ENCODE measurements around the gene DIABLO.
"Not testable (repeated sequence)": the region's sequence is repeated elsewhere in the genome, so short reads cannot be mapped to it uniquely, and the experiment has no call there.

DIABLO gene

GRCh38 chr12:122208073-122208820 is 17.6 kb downstream of the DIABLO start:
- DNase-seq, result no peak

GRCh38 chr12:122207391-122207790 is 18.5 kb downstream of the DIABLO start:
- no peak for DNase-seq

DNA sequence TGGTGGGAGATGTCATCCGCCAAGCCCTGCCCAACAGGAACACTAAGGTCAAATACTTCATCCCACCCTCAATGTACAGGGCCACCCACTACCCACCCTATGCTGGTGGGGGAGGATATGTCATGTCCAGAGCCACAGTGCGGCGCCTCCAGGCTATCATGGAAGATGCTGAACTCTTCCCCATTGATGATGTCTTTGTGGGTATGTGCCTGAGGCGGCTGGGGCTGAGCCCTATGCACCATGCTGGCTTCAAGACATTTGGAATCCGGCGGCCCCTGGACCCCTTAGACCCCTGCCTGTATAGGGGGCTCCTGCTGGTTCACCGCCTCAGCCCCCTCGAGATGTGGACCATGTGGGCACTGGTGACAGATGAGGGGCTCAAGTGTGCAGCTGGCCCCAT is 18.9 kb downstream of the DIABLO start:
- no peak for DNase-seq

GRCh38 chr12:122206111-122206881 is 19.6 kb downstream of the DIABLO start:
- DNase-seq, result no peak

GRCh38 chr12:122205053-122205925 is 20.6 kb downstream of the DIABLO start:
- DNase-seq, result no peak

DNA sequence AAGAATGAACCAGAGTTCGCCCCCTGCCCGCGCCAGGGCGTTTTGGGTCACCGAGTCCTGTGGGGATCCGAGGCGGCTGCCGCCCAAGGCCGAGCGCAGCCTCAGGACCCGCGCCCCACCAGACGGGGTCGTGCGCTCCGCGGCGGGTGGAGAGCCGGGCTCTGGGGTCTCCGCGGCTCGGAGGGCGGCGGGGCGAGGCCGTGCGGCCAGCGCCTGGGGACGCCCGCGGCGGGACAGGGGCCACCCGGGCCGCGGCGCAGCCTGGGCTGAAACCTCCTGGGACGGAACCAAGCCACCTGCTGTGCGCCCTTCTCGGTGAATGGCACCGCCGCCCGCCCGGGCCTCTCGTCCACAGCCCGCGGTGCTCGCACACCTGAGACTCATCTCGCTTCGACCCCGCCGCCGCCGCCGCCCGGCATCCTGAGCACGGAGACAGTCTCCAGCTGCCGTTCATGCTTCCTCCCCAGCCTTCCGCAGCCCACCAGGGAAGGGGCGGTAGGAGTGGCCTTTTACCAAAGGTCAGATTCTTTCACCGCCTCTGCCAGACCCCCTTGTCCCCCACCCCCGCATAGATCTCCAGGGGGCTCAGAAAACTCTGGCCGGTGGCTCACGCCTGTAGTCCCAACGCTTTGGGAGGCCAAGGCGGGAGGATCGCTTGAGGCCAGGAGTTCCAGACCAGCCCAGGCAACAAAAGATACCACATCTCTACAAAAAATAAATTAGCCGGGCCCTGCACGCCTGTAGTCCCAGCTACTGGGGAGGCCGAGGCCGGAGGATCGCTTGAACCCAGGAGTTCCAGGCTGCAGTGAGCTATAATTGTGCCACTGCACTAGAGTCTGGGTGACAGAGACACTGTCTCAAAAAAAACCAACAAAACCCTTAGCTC is 21.4 kb downstream of the DIABLO start:
- peak; percentile 11 for DNase-seq

GRCh38 chr12:122203301-122204166 is 22.3 kb downstream of the DIABLO start, which contains the start of gene B3GNT4:
B3GNT4 (plus strand) TSS chr12:122203709; CDS start chr12:122204619, 910 bp downstream.
- peak; percentile 63 for DNase-seq

- not testable (repeated sequence) for DNase-seq
Observed at GRCh38 chr12:122202811-122203210, 23.0 kb downstream of the DIABLO start.

DNA sequence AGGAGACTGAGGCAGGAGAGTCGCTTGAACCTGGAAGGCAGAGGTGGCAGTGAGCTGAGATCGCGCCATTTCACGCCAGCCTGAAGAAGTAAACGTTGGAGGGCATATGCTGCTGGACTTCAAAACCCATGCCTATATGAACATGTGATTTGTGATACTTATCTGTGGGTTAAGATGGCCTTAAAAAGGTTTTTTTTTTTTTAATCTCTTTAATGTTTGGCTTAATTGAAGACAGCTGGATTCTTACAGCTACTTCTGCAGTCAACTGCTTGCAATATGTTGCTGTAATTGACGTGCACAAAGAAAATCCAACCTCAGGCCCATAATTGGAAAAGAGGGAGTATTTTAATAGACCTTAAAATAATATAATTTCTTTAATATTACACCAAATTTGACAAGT is 23.8 kb downstream of the DIABLO start:
- peak; percentile 26 for DNase-seq

- no peak for DNase-seq
Observed at GRCh38 chr12:122201381-122201780, 24.5 kb downstream of the DIABLO start.

GRCh38 chr12:122200541-122201175 is 25.2 kb downstream of the DIABLO start:
- no peak for DNase-seq

GRCh38 chr12:122199484-122200355 is 26.1 kb downstream of the DIABLO start:
- no peak for DNase-seq

DNA sequence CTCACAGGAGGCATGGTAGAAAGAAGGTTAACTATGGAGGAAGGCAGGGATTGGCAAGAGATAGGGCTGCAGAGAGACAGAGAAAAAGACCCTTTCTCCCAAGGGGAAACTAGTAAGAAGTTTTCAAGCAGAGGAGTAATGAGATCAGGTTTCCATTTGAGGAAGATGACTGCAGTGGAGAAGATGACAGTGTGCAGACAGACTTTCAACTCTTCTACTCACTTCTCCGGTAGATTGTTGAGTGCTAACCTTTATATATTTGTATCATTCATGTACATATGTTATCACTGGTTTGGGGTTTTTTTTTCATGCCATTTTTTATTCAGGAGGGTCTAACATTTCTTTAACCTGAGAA is 28.3 kb downstream of the DIABLO start:
- no peak for DNase-seq

DNA sequence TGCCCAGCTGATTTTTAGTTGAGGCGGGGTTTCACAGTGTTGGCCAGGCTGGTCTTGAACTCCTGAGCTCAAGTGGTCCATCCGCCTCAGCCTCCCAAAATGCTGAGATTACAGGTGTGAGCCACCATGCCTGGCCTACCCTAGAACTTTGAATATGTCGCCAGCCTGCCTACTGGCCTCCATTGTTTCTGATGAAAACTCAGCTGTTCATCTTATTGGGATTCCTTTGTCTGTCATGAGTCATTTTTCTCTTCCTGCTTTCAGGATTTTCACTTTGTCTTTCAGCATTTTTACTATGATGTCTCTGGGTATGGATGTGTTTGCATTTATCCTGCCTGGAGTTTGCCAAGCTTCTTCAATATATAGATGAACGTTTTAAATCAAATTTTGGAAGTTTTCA is 30.4 kb downstream of the DIABLO start:
- DNase-seq, result no peak

GRCh38 chr12:122194804-122195203 is 31.0 kb downstream of the DIABLO start:
- no peak for DNase-seq

DNA sequence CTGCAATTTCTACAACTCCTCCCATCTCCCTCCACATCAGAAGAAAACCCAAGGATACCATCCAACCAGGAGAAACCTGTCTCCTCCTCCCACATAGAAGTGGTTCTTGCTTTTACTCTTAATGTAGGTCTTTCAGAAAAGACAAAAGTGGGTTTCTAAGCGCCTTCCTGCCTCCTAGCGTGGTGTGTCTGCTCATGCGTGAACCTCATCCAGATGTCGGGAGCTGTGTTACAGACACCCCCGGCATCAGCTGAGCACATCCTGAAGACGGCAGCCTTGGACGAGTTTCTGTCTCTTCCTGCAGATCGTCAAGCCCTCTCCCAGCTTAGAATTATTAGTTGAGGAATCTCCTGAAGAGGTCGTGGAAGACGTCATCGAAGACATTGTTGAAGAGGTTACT is 33.4 kb downstream of the DIABLO start:
- DNase-seq, result no peak

DNA sequence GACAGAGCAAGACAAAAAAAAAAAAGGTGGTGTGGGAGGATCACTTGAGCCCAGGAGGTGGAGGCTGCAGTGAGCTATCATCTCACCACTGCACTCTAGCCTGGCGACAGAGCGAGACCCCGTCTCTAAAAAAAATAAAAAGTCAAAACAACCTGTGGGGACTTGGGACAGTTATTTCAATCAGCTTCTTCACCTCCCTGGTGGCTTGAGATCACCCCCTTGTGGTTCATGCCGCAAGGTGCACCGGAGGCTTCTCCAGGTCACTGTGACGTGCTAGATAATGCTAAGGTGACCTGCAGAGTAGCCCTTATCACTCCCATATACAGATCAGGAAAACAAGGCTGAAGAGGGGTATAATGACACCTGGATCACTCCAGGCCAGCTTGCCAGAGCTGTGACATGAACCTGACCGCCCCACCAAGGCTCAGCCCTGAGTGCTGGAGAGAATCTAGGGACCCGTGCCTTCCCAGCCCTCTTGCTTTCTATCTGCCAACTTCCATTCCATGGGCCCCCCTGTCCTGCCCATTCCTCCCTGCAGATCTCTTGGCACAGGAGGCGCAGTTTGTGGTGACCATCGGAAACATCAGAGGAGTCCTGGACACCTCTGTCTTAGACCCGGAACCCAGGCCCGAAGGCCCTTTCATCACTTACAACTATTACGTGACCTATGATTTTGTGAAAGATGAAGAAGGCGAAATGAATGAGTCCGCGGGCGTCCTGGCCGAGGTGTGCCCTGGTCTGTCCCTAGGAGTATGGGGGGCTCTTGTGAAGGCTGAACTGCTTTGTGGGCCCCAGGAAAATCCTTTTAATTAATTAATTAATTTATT is 34.8 kb downstream of the DIABLO start:
- peak; percentile 39 for DNase-seq

GRCh38 chr12:122189626-122190475 is 36.0 kb downstream of the DIABLO start:
- no peak for DNase-seq

Data from NCI-H2171 treated with DMSO at 0.1 percent for 48 hours (cell line).